HUES48 (cell line): ENCODE results near the gene SPDYE11.
"Not testable (repeated sequence)": the region's sequence is repeated elsewhere in the genome, so short reads cannot be mapped to it uniquely, and the experiment has no call there.

ENCODE experiments used
- H3K27ac ChIP-seq: one replicate; pipeline ENCODE4 v1.7.0; 2013; ENCODE audit warnings: low read depth, low read length, inconsistent platforms
- H3K27me3 ChIP-seq: 2 replicates; pipeline ENCODE4 v1.6.1; 2013; ENCODE audit warnings: mild to moderate bottlenecking, low read length; ENCODE audit not compliant: control insufficient read depth, insufficient read depth
- H3K36me3 ChIP-seq: 2 replicates; pipeline ENCODE4 v1.6.1; 2013; ENCODE audit warnings: low read length; ENCODE audit not compliant: control insufficient read depth, insufficient read depth
- H3K4me1 ChIP-seq: 2 replicates; pipeline ENCODE4 v1.6.1; 2013; ENCODE audit warnings: mild to moderate bottlenecking, low read length; ENCODE audit not compliant: control insufficient read depth, insufficient read depth
- H3K4me3 ChIP-seq: 2 replicates; pipeline ENCODE4 v1.5.1; 2013; ENCODE audit warnings: mild to moderate bottlenecking, low read depth, low read length
- H3K9ac ChIP-seq: 2 replicates; pipeline ENCODE4 v1.6.1; 2013; ENCODE audit warnings: mild to moderate bottlenecking, low read depth, low read length, moderate library complexity
- H3K9me3 ChIP-seq: 2 replicates; pipeline ENCODE4 v1.6.1; 2013; ENCODE audit warnings: low read length; ENCODE audit not compliant: control insufficient read depth, insufficient read depth

The SPDYE11 gene

GRCh38 chr7:73057811-73058210, at the start of gene SPDYE11:
SPDYE11 (minus strand) TSS chr7:73057911; CDS start chr7:73056111, 1,800 bp downstream.
- not testable (repeated sequence) for H3K4me3 ChIP-seq, H3K9ac ChIP-seq, H3K27ac ChIP-seq, H3K36me3 ChIP-seq, H3K27me3 ChIP-seq, H3K9me3 ChIP-seq, H3K4me1 ChIP-seq

GRCh38 chr7:73085938-73086337, 28.2 kb upstream of the SPDYE11 start, which contains the start of gene SPDYE9:
SPDYE9 (minus strand) TSS chr7:73086038; CDS start chr7:73084238, 1,800 bp downstream.
- H3K9me3 ChIP-seq, H3K27ac ChIP-seq, H3K36me3 ChIP-seq, H3K9ac ChIP-seq, H3K27me3 ChIP-seq, H3K4me1 ChIP-seq, H3K4me3 ChIP-seq: not testable (repeated sequence)

- not testable (repeated sequence) for H3K4me3 ChIP-seq, H3K9ac ChIP-seq, H3K27ac ChIP-seq, H3K36me3 ChIP-seq, H3K9me3 ChIP-seq, H3K27me3 ChIP-seq, H3K4me1 ChIP-seq
Observed at GRCh38 chr7:73029666-73030065, 28.0 kb downstream of the SPDYE11 start, which contains the start of gene SPDYE8. SPDYE8 (minus strand) TSS chr7:73029766; CDS start chr7:73027966, 1,800 bp downstream.

GRCh38 chr7:73006491-73006890, 51.2 kb downstream of the SPDYE11 start:
- H3K4me1 ChIP-seq, H3K27ac ChIP-seq, H3K36me3 ChIP-seq, H3K9me3 ChIP-seq, H3K9ac ChIP-seq, H3K27me3 ChIP-seq: not testable (repeated sequence)
- peak overlapping the region; percentile 54 for H3K4me3 ChIP-seq

GRCh38 chr7:73005693-73006447, 51.8 kb downstream of the SPDYE11 start:
- H3K27me3 ChIP-seq, H3K4me1 ChIP-seq, H3K36me3 ChIP-seq, H3K9me3 ChIP-seq: not testable (repeated sequence)
- Histone ChIP-seq H3K9ac (peak overlapping the region; percentile 76), H3K4me3 (peak overlapping the region; percentile 70), H3K27ac (peak overlapping the region; percentile 88)

- not testable (repeated sequence) for H3K4me1 ChIP-seq, H3K36me3 ChIP-seq, H3K9me3 ChIP-seq, H3K27me3 ChIP-seq
- Histone ChIP-seq H3K9ac (peak overlapping the region; percentile 76), H3K4me3 (peak overlapping the region; percentile 70), H3K27ac (peak overlapping the region; percentile 88)
Observed at GRCh38 chr7:73005356-73005692, 52.4 kb downstream of the SPDYE11 start.

GRCh38 chr7:72997887-72998468, 59.7 kb downstream of the SPDYE11 start:
- H3K36me3 ChIP-seq, H3K9ac ChIP-seq, H3K9me3 ChIP-seq, H3K27me3 ChIP-seq, H3K27ac ChIP-seq, H3K4me1 ChIP-seq, H3K4me3 ChIP-seq: not testable (repeated sequence)
